GM12892 (cell line): ENCODE data around the gene IFT27.

ENCODE experiments used
- POLR2A ChIP-seq: IDR thresholded peaks from 2 replicates; pipeline ENCODE4 v1.6.1; 2011; ENCODE audit warnings: low read depth, low read length, control low read depth
- POLR2AphosphoS5 ChIP-seq: IDR thresholded peaks from 2 replicates; pipeline ENCODE4 v1.6.1; 2011; ENCODE audit warnings: low read depth, low read length, control low read depth
- TAF1 ChIP-seq: IDR thresholded peaks from 2 replicates; pipeline ENCODE4 v1.6.1; 2011; ENCODE audit warnings: low read depth, mild to moderate bottlenecking, control low read depth, low read length, borderline replicate concordance

- no peak for TF ChIP-seq POLR2AphosphoS5
- no peak for TF ChIP-seq POLR2A
- no peak for TF ChIP-seq TAF1
Observed at GRCh38 chr22:36787204-36787988, 11.5 kb upstream of the IFT27 start.
